Keratinocyte (primary cell): ENCODE measurements around the gene ROR1.

Experiments
- EZH2 ChIP-seq: IDR thresholded peaks from one replicate; pipeline ENCODE4 v1.6.1; 2012; ENCODE audit warnings: inconsistent platforms, mild to moderate bottlenecking, low read length, moderate library complexity
- TF ChIP-seq, protein P1 (sequence below), 3 experiments: IDR thresholded peaks in 1 of 3; conservative IDR thresholded peaks in 1 of 3; optimal IDR thresholded peaks in 1 of 3; 2 replicates in 2 of 3; 3 replicates in 1 of 3; pipeline versions ENCODE3 to v1.5.1; 2011; ENCODE audit warnings: low read length in 3 of 3, mild to moderate bottlenecking in 3 of 3, moderate library complexity in 2 of 3, control low read depth in 1 of 3, inconsistent platforms in 1 of 3; ENCODE audit not compliant: insufficient read depth in 2 of 3; ENCODE audit errors: extremely low read depth in 1 of 3

GRCh38 chr1:63793741-63794240 is 20.0 kb downstream of the ROR1 start:
- TF ChIP-seq, protein P1, sequence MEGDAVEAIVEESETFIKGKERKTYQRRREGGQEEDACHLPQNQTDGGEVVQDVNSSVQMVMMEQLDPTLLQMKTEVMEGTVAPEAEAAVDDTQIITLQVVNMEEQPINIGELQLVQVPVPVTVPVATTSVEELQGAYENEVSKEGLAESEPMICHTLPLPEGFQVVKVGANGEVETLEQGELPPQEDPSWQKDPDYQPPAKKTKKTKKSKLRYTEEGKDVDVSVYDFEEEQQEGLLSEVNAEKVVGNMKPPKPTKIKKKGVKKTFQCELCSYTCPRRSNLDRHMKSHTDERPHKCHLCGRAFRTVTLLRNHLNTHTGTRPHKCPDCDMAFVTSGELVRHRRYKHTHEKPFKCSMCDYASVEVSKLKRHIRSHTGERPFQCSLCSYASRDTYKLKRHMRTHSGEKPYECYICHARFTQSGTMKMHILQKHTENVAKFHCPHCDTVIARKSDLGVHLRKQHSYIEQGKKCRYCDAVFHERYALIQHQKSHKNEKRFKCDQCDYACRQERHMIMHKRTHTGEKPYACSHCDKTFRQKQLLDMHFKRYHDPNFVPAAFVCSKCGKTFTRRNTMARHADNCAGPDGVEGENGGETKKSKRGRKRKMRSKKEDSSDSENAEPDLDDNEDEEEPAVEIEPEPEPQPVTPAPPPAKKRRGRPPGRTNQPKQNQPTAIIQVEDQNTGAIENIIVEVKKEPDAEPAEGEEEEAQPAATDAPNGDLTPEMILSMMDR (optimal IDR thresholded peaks at IDR 0.05 in 1 of 3, IDR thresholded peaks at IDR 0.05 in 1 of 3, conservative IDR thresholded peaks at IDR 0.05 in 1 of 3; ENCODE audit: extremely low read depth in 1 of 3, insufficient read depth in 2 of 3, low read length in 3 of 3): no peak
- TF ChIP-seq EZH2: no peak
